Midbrain (tissue), 1 donor: Measurements from ENCODE around the gene ADAMTS2.
A peak's percentile ranks its signal among the peaks of the same experiment; 100 is the strongest.

Experiments used
- DNase-seq: peaks from one replicate; lab custom pipeline; 2025; lab: John Stamatoyannopoulos, UW

ADAMTS2 gene

DNA sequence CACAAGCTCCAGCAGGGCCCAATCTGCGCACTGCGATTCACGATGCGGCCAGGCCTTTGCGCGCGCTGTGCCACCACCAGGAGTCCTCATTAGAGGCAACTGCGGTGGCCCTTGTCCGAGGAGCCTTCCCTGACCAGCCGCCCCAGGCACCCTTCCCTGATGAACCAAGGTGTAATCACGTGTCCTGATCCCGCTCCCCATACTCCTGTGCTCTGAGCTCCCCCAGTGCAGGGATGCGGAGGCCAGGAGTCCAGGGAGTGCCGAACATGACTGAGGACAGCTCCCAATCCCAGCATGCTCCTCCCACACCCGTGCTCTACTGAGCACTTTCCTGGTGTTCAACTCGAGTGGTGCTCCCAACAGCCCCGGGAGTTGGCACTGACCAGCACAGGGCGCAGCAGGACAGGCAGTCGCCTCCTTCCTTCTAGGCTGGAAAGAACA, 150.3 kb downstream of the ADAMTS2 start:
- no peak for DNase-seq

- DNase-seq, result no peak
These were observed 150.9 kb downstream of the ADAMTS2 start for GRCh38 chr5:179194201-179194910.

- no peak for DNase-seq
These were observed 151.5 kb downstream of the ADAMTS2 start for GRCh38 chr5:179193746-179194145.

DNA sequence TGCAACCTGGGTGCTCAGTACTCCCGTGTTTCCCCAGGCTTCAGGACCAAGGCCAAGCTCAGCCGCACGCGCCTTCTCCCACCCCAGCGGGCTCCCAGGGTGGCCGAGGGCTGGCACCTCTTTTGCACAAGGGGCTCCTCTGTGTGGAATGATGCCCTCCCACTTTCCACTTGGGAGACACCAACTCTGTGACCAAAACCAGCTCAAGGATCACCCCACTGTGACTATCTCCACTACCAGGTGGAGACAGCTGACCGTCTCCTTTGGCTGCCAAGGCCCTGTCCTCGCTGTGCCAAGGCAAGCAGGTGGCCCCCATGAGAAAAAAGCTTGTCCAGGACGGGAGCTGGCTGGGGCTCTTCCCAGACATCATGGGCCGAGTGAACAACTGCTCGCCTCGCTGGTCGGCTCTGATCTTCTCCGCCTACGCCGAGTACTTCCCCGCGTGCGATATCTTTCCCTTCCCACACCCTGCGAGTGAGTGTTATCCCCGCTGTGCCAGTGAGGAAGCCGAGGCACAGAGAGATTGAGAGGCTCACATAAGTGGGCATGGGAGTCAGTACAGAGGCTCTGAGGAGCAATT, 152.3 kb downstream of the ADAMTS2 start:
- no peak for DNase-seq

- no peak for DNase-seq
These were observed 152.9 kb downstream of the ADAMTS2 start for GRCh38 chr5:179192185-179192890.

GRCh38 chr5:179191506-179192184, 153.6 kb downstream of the ADAMTS2 start:
- DNase-seq, result no peak

DNA sequence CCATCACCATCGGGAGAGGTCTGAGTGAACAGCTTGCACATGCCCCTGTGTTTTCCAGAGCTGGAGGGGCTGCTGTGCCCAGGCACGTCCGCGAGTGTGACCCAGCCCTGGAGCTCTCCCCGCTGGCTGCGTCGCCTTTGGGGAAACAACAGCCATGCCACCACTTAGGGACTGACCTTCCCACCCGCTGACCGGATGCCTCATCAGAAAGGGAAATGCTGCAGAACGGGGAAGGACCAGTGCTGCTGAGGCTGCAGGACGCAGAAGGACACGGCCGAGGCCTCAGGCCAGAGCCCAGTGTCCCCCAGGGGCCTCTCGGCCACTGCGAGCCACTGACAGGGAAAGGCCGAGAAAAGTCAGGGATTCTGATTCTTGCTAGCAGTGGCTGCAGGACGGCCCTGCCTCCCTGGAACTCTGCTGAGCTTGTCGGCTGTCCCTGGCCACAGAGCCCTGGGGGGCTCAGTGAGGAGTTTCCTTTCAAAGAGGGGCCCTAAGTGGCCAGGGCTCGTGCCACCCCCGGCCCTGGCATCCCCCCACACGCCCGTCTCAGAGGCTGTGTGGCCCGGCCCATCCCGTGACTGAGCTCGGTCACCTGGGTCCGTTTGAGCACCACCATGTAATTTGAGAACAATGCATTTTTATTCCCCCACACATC, 154.3 kb downstream of the ADAMTS2 start:
- no peak for DNase-seq

DNA sequence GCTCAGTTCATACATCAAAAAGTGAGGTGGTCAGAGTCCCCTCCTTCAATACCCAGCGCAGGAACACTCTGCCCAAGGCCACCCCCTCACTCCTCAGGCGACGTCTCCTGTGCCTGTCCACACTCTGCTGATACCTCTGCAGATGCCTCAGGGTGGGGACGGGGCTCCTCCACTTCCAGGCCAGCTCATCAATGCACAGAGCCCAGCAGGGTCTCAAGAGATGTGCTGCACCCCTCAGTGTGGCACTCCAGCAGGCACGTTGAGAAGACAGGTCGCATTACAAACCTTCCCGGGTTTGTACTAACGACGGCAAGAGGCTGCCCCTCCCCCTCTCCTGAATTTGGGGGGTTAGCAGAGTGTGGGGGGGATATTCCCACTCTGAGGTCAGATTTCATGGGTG, 156.6 kb downstream of the ADAMTS2 start:
- no peak for DNase-seq

- DNase-seq, result peak; percentile 28
These were observed 157.3 kb downstream of the ADAMTS2 start for GRCh38 chr5:179187681-179188575.

DNA sequence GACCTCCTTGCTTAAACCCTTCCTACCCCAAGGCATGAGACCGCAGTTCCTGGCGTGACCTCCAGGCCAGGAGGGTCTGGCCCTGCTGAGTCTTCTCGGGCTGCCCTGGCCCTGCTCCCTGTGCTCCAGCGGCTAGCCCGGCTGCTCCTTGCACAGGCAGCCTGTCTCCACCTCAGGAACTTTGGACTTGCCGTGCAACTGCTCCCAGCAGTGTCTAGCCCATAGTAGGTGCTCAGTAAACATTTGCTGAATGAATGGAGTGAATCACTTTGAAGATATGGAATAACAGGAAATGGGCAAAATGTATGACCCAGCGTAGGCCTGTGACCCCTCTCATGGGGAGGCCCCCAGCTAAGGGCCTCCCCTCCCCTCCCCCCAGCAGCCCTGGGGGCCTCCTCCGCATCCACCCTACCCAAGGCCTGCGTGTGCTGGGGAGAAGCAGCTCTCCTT, 158.0 kb downstream of the ADAMTS2 start:
- DNase-seq, result no peak

- DNase-seq, result no peak
These were observed 158.5 kb downstream of the ADAMTS2 start for GRCh38 chr5:179186801-179187200.

DNA sequence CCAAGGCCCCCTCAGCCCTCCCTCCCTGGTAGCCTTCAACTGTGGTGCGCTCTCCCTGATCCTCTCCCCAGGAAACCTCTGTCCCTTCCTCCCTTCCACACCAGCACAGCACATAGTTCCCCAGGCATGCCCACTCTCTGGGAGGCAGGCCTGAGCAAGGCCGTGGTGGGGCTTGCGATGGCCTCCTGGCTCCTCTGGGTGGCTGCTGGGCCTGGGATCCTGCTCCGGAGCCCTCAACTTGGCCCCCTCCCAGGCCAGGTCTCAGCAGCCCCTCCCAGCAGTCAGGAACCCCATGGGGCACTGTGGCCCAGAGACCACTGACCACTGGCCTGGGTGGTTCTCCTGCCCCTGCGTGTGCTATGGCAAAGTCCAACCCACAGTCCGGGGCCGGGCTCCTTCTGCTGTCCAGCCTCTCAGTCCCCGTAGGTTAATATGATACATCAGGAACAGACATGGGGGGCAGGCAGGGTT, 159.3 kb downstream of the ADAMTS2 start:
- no peak for DNase-seq

DNA sequence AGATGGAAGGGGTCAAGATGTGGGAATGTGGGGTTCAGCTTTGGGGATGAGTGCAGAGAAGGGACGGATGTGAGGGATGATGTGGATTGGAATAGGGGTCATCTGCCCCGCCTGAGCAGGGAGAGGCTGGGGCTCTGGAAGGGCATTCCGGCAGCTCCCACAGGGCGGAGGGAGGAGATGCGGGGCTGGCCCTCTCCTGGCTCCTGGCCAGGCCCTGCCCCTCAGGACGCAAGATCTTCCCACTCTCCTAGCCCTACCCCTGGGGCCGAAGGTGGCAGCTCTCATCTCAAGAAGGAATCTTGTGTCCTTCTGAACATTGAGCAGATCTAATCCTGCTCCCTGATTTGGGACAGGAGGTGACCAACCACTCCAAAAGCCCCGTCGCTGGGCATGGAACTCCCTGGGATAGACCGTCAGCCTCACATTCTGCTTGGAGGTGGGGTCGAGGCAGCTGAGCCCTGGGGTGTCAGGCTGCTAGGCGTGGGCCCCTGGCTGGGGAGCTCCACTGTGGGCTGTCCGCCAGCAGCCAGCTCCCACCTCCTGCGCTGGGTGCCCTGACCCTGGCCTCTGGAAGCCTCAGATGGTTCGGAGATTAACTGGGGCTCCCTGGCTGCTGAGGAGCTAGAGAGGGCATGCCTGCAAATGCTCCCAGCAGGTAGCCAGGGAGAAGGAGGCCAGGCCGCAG, 159.9 kb downstream of the ADAMTS2 start:
- DNase-seq, result no peak

GRCh38 chr5:179184521-179185050, 160.7 kb downstream of the ADAMTS2 start:
- no peak for DNase-seq

- no peak for DNase-seq
These were observed 161.8 kb downstream of the ADAMTS2 start for GRCh38 chr5:179183481-179183880.

DNA sequence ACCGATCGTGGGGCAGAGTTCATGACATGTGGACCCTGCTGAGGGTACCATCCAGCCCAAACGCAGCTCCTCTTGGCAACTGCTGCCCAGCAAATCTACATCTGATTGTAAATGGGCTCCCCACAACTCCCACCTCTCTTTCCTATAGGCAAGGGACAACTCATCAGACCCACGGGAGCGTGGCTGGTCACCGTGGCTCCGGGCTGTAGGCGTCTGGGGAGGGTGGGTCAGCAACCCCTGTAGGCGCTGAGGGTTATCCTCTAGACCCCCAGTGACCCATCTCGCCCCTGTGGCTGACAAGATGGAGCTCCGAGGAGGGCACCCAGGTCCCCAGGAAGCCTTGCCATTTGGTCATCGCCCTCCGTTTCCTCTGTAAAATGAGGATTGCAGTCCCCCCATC, 162.7 kb downstream of the ADAMTS2 start:
- DNase-seq, result no peak

- no peak for DNase-seq
These were observed 163.3 kb downstream of the ADAMTS2 start for GRCh38 chr5:179181988-179182387.

- no peak for DNase-seq
These were observed 164.2 kb downstream of the ADAMTS2 start for GRCh38 chr5:179180921-179181645.

DNA sequence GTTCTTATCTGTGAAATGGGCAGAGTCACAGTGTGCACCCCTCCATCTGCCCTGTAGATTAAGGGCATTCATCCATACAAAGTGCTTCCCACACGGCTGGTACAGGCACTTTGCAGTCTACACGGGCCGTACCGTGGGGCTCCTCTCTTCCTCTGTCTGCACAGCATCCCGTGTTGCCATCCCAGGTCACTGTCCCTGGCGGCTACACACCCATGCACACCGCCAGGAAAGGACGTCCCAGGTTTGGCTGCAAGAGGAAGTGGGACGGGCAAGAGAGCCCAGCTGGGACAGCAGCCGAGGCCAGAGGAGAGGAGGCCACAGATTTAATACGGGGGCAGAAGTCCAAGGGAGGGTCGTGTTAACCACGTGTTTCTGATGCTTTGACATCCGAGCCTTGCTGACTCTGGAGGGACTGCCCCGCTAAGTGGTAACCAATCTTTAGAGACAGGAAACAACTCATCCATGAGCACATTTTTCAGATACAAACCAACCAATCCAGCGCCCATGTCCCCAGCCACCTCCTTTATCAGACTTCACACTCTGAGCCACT, 165.1 kb downstream of the ADAMTS2 start:
- DNase-seq, result no peak
